Transverse colon (tissue), 4 donors: Measurements from ENCODE around the gene LINGO3.

Source experiments
- CTCF ChIP-seq, 5 experiments: fragments of 200-600 bp in 3 of 5; fragments of 450-650 bp in 2 of 5; sonication (generic) in 3 of 5; IDR thresholded peaks; 1 replicate in 2 of 5; 2 replicates in 3 of 5; pipeline ENCODE4 v1.5.1; 2016 to 2017; ENCODE audit warnings: antibody characterized with exemption in 5 of 5, inconsistent platforms in 3 of 5, mild to moderate bottlenecking in 2 of 5, moderate library complexity in 1 of 5
- POLR2A ChIP-seq: fragments of 450-650 bp; IDR thresholded peaks from one replicate; pipeline ENCODE4 v1.6.1; 2016; ENCODE audit warnings: antibody characterized with exemption, mild to moderate bottlenecking, moderate library complexity
- POLR2AphosphoS5 ChIP-seq, 3 donors: sonication (generic); formaldehyde crosslinking; IDR thresholded peaks; one replicate each; pipeline ENCODE4 v1.6.1; 2016; ENCODE audit warnings: antibody characterized with exemption in 3 of 3

GRCh38 chr19:2268861-2269243, 39.1 kb downstream of the LINGO3 start:
- TF ChIP-seq CTCF (IDR thresholded peaks at IDR 0.05) (no peak), POLR2AphosphoS5 (IDR thresholded peaks at IDR 0.05) (no peak), POLR2A (no peak)
